ENCODE results near the gene GLRA2. TPM values are rescaled to one million over a fixed set of nuclear protein-coding genes. Genes with fewer than 3 reads are reported as not detected.
"Not testable (repeated sequence)": the region's sequence is repeated elsewhere in the genome, so short reads cannot be mapped to it uniquely, and the experiment has no call there.

GLRA2 gene
- total RNA-seq, 2 experiments from 2014 or later, result not detected

DNA sequence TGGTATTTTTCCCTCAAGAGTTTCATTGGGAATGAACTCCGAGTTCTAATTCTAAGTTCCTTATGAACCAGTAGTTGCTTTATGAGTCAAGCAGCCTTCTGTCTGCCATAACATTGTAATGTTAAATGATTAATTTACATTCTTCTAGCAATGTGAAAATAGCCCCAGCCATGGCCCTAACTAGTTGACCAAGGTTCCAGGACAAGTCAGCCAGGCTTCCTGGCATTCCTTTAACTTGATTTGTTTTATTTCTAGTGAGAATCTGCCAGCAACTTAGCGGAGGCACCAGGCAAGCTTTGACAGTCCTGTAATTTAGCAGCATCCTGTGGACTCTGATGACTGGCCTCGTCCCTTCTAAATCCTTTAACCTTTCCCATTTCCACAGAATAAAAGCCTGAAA is 69.0 kb downstream of the GLRA2 start:
- CTCF ChIA-PET, result no interaction called here
- Mint-ChIP-seq H3K4me1 (no peaks in the 10 kb centered on the region), H3K9me3 (ENCODE audit: low read depth) (peaks cover 3% of the 10 kb centered on the region), H3K27me3 (peaks cover 3% of the 10 kb centered on the region), H3K27ac (no peak overlapping the region), H3K4me3 (no peak overlapping the region), H3K36me3 (ENCODE audit: low read depth) (no peaks in the 10 kb centered on the region)
- POLR2A ChIA-PET, result no interaction called here
- ATAC-seq (no peak), DNase-seq (no peak)
- intact Hi-C loops (cut with DNase I, micrococcal nuclease), result no loop called here

DNA sequence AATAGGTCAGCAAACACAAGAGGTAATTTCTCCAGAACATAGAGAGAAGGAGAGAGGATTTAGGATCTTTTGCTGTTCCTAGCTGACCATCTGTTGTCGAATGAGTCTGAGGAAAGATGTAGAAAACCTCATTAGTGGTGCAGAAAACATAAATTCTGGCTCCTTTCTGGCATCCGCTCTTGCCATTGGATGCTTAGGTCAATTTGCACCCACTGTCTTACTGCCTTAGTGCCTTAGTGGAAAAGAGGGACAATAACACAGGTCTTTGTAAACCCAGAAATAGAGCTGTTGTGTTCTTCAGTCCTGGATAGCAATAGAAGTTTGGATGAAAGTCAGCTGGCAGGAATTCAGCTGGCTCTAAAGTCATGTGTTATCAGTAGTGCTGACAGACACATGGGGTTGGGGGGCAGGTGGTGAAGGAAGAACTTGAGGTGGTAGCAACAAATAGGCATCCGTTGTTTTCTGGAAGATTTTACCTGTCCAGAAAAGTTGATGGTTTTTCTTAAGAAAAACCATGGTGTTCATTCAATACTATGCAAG is 78.2 kb downstream of the GLRA2 start:
- intact Hi-C loops (cut with DNase I, micrococcal nuclease), result no loop called here
- ATAC-seq (no peak), DNase-seq (no peak)
- POLR2A ChIA-PET, result no interaction called here
- CTCF ChIA-PET, result no interaction called here
- Mint-ChIP-seq H3K4me3 (no peak overlapping the region), H3K27me3 (no peaks in the 10 kb centered on the region), H3K36me3 (ENCODE audit: low read depth) (no peaks in the 10 kb centered on the region), H3K9me3 (ENCODE audit: low read depth) (no peaks in the 10 kb centered on the region), H3K27ac (no peak overlapping the region), H3K4me1 (no peaks in the 10 kb centered on the region)

DNA sequence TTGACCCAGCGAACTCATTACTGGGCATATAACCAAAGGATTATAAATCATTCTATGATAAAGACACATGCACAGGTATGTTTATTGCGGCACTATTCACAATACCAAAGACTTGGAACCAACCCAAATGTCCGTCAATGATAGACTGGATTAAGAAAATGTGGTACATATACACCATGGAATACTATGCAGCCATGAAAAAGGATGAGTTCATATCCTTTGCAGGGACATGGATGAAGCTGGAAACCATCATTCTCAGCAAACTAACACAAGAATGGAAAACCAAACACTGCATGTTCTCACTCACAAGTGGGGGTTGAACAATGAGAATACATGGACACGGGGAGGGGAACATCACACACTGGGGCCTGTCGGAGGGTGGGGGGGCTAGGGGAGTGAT is 83.1 kb downstream of the GLRA2 start:
- H3K4me3 Mint-ChIP-seq; ATAC-seq; DNase-seq; H3K4me1 Mint-ChIP-seq; intact Hi-C loops (cut with DNase I, micrococcal nuclease); CTCF ChIA-PET; H3K27ac Mint-ChIP-seq; H3K36me3 Mint-ChIP-seq (ENCODE audit: low read depth); H3K27me3 Mint-ChIP-seq; H3K9me3 Mint-ChIP-seq (ENCODE audit: low read depth); POLR2A ChIA-PET: not testable (repeated sequence)

DNA sequence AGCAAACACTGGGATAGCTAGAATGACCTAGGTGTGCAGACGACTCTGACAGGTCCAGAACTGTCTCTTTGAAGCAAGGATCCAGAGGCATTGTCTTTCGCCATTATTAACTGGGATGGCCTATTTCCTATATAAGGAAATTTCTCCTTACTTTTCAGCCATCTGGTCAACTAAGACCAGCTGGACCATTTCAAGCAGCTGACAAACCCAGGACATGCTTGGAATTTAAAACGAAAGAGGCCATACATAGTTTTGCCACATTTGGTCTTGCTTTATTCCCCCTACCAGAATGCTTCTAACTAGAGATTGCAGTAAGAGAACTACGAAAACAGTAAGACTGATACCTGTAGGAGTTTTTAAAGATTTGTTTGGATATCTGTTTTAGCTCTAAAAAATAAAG is 87.0 kb downstream of the GLRA2 start:
- Mint-ChIP-seq H3K9me3 (ENCODE audit: low read depth) (peaks cover 3% of the 10 kb centered on the region), H3K36me3 (ENCODE audit: low read depth) (no peaks in the 10 kb centered on the region), H3K27ac (no peak overlapping the region), H3K4me1 (no peaks in the 10 kb centered on the region), H3K27me3 (no peaks in the 10 kb centered on the region), H3K4me3 (no peak overlapping the region)
- CTCF ChIA-PET, result no interaction called here
- no peak for DNase-seq
- intact Hi-C loops (cut with DNase I, micrococcal nuclease), result no loop called here
- POLR2A ChIA-PET, result no interaction called here
- no peak for ATAC-seq

DNA sequence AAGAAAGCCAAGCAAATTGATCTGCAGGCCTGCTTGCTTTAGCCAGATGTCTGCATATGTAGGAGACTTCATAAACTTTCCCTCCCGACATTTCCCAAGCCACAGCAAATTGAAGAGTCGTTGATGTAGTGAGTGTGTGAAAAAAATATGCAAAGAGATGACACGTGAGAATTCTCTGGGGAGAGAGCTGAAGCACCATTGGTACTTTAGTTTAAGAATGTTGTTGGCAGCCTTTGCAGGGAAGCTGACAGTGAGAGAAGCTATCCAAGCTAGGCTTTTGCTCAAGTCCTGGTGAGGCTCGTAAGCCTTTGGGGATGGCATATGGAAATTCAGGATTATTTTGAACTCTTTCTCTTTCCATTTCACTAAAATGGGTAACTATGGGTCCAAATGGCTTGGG is 87.5 kb downstream of the GLRA2 start:
- Mint-ChIP-seq H3K36me3 (ENCODE audit: low read depth) (no peaks in the 10 kb centered on the region), H3K27ac (no peak overlapping the region), H3K4me1 (no peaks in the 10 kb centered on the region), H3K4me3 (no peak overlapping the region), H3K27me3 (no peaks in the 10 kb centered on the region), H3K9me3 (ENCODE audit: low read depth) (peaks cover 3% of the 10 kb centered on the region)
- ChIA-PET CTCF (interaction anchor here (1.1 kb wide), 1 partner anchor 28 kb away, joined by 3 read pairs; no protein-coding TSS in a partner anchor), POLR2A (no interaction called here)
- intact Hi-C loops (cut with DNase I, micrococcal nuclease), result no loop called here
- no peak for ATAC-seq
- no peak for DNase-seq

DNA sequence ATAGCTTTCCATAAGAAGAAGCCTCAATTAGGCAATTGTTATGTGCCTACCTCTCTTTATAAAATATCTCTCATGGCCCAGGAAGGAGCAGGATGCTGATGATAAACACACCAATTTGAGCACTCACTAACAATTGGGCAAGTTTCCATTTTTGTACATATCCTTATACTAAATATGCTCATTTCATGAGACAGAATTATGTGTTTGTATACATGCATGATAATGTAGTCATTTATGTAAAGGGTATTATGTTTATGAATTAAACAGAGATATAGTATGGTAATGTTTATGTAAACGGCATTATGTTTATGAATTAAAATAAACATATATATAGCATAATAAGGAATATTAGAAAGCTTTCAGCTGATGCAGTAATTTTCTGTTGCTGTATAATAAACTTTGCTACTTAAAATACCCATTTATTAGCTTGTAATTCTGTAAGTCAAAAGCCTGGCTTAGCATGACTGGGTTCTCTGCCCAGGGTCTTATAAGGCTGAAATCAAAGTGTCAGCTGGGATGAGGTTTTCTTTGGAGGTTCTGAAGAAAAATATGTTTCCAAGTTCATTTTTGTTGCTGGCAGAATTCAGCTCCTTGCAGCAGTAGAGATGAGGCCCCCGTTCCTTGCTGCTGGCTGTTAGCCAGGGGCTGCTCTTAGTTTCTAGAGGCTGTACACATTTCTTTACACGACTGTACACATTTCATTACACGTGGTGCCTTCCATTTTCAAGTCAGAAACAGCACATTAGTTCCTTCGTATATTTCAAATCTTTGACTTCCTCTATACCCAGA is 89.0 kb downstream of the GLRA2 start:
- CTCF ChIA-PET, result interaction anchor here (0.6 kb wide), 1 partner anchor 387 kb away, joined by 3 read pairs; no protein-coding TSS in a partner anchor
- H3K36me3 Mint-ChIP-seq (ENCODE audit: low read depth), result no peaks in the 10 kb centered on the region
- H3K4me3 Mint-ChIP-seq, result no peak overlapping the region
- H3K9me3 Mint-ChIP-seq (ENCODE audit: low read depth), result peaks cover 3% of the 10 kb centered on the region
- no peak for DNase-seq
- ATAC-seq, result no peak
- H3K4me1 Mint-ChIP-seq, result no peaks in the 10 kb centered on the region
- intact Hi-C loops (cut with DNase I, micrococcal nuclease), result no loop called here
- no peaks in the 10 kb centered on the region for H3K27me3 Mint-ChIP-seq
- POLR2A ChIA-PET, result no interaction called here
- no peak overlapping the region for H3K27ac Mint-ChIP-seq

- Mint-ChIP-seq H3K27me3 (no peaks in the 10 kb centered on the region), H3K9me3 (ENCODE audit: low read depth) (no peaks in the 10 kb centered on the region), H3K36me3 (ENCODE audit: low read depth) (no peaks in the 10 kb centered on the region), H3K4me1 (no peaks in the 10 kb centered on the region), H3K27ac (no peak overlapping the region), H3K4me3 (no peak overlapping the region)
- DNase-seq (no peak), ATAC-seq (no peak)
- POLR2A ChIA-PET, result no interaction called here
- CTCF ChIA-PET, result no interaction called here
- intact Hi-C loops (cut with DNase I, micrococcal nuclease), result no loop called here
Observed at GRCh38 chrX:14630733-14631132, 101.4 kb downstream of the GLRA2 start.

- no peak overlapping the region for H3K4me3 Mint-ChIP-seq
- ChIA-PET CTCF (no interaction called here), POLR2A (no interaction called here)
- intact Hi-C loops (cut with DNase I, micrococcal nuclease), result no loop called here
- H3K27me3 Mint-ChIP-seq, result peaks cover 3% of the 10 kb centered on the region
- ATAC-seq (no peak), DNase-seq (no peak)
- H3K36me3 Mint-ChIP-seq (ENCODE audit: low read depth), result no peaks in the 10 kb centered on the region
- no peaks in the 10 kb centered on the region for H3K4me1 Mint-ChIP-seq
- H3K9me3 Mint-ChIP-seq (ENCODE audit: low read depth), result no peaks in the 10 kb centered on the region
- H3K27ac Mint-ChIP-seq, result no peak overlapping the region
Observed at GRCh38 chrX:14641681-14642655, 112.6 kb downstream of the GLRA2 start.

DNA sequence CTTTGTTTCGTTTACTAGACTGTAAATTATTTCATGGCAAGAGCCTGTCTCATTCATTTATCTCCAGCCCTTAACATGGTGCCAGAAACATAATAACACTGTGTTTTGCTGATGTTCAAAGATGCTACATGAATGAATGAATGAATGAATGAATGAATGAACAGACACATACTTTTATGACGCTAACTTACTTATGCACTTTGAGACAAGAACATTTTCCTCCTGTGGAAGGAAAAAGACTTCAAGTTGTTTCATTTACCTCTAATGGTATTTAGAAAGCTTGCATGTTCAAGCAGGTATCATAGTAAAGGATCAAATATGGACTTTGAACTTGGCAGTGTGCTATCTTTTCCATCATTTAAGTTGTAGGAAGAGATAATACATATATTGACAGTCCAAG is 131.6 kb downstream of the GLRA2 start:
- CTCF ChIA-PET, result no interaction called here

GRCh38 chrX:14670819-14671218 is 141.5 kb downstream of the GLRA2 start:
- CTCF ChIA-PET, result no interaction called here
- H3K4me3 Mint-ChIP-seq, result no peak overlapping the region

More for the DNA sequence above, 131.6 kb downstream of the GLRA2 start:
- H3K9me3 Mint-ChIP-seq (ENCODE audit: low read depth), result no peaks in the 10 kb centered on the region
- ATAC-seq (no peak), DNase-seq (no peak)
- H3K4me1 Mint-ChIP-seq, result no peaks in the 10 kb centered on the region
- peaks cover 3% of the 10 kb centered on the region for H3K27me3 Mint-ChIP-seq
- H3K4me3 Mint-ChIP-seq, result no peak overlapping the region
- H3K36me3 Mint-ChIP-seq (ENCODE audit: low read depth), result no peaks in the 10 kb centered on the region
- POLR2A ChIA-PET, result interaction anchor here (0.6 kb wide), 1 partner anchor 9 kb away, joined by 3 read pairs; no protein-coding TSS in a partner anchor
- intact Hi-C loops (cut with DNase I, micrococcal nuclease), result no loop called here
- no peak overlapping the region for H3K27ac Mint-ChIP-seq

GRCh38 chrX:14672611-14673172 is 143.4 kb downstream of the GLRA2 start:
- H3K36me3 Mint-ChIP-seq (ENCODE audit: low read depth), result no peaks in the 10 kb centered on the region
- no peaks in the 10 kb centered on the region for H3K27me3 Mint-ChIP-seq
- no peak for DNase-seq
- H3K9me3 Mint-ChIP-seq (ENCODE audit: low read depth), result no peaks in the 10 kb centered on the region
- no peak for ATAC-seq
- H3K27ac Mint-ChIP-seq, result no peak overlapping the region
- ChIA-PET POLR2A (no interaction called here), CTCF (no interaction called here)
- no peak overlapping the region for H3K4me3 Mint-ChIP-seq
- peaks cover 11% of the 10 kb centered on the region for H3K4me1 Mint-ChIP-seq
- intact Hi-C loops (cut with DNase I, micrococcal nuclease), result no loop called here

More at GRCh38 chrX:14670819-14671218, 141.5 kb downstream of the GLRA2 start:
- Mint-ChIP-seq H3K36me3 (ENCODE audit: low read depth) (no peaks in the 10 kb centered on the region), H3K9me3 (ENCODE audit: low read depth) (no peaks in the 10 kb centered on the region), H3K27ac (no peak overlapping the region), H3K4me1 (peaks cover 11% of the 10 kb centered on the region), H3K27me3 (no peaks in the 10 kb centered on the region)
- POLR2A ChIA-PET, result no interaction called here
- ATAC-seq (no peak), DNase-seq (no peak)
- intact Hi-C loops (cut with DNase I, micrococcal nuclease), result no loop called here

All from activated CD4-positive, alpha-beta T cell treated with anti-CD3 and anti-CD28 coated beads for 36 hours (primary cell).